NCI-H2196 treated with DMSO at 0.1 percent for 48 hours (cell line): ENCODE results near the gene LRRC57.

Experiments used
- DNase-seq: peaks from one replicate; lab custom pipeline; 2025; ENCODE audit not compliant: unreplicated experiment; lab: John Stamatoyannopoulos, UW

Gene LRRC57

DNA sequence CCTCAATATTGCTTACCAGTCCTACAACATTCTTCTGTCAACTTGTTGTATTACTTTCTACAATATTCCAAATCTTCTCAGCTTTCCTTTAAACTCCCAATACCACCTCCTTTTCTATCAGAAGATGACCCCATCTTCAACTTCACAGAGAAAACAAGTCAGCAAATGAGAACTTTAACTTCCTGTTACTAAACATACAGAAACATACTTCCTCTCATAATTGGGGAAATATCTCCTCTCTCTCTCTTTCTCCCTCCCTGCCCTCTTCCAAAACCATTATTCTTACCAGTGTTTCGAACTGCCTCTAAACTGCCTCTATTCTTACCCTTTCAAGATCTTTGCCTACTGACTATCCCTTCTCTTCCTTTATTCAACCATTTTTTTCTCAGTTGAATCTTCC lies 54.9 kb downstream of the LRRC57 start:
- no peak for DNase-seq

DNA sequence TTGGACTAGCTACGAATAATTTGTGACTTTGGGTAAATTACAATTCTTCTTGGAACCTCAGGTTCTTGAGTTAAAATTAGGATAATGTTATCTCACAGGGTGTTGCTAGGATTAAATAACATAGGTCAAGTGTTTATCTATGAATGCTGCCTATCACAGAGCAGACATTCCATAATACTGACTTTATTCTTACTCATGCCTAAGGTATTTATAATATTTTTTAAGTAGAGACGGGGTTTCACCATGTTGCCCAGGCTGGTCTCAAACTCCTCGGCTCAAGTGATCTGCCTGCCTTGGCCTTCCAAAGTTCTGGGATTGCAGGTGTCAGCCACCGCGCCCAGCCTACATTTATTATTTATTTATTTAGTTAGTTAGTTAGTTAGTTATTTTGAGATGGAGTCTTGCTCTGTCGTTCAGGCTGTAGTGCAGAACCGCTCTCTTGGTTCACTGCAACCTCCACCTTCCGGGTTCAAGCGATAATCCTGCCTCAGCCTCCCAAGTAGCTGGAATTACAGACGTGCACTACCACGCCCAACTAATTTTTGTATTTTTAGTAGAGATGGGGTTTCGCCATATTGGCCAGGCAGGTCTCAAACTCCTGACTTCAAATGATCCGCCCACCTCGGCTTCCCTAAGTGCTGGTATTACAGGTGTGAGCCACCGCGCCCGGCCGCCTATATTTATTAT lies 56.9 kb downstream of the LRRC57 start:
- DNase-seq, result no peak

DNA sequence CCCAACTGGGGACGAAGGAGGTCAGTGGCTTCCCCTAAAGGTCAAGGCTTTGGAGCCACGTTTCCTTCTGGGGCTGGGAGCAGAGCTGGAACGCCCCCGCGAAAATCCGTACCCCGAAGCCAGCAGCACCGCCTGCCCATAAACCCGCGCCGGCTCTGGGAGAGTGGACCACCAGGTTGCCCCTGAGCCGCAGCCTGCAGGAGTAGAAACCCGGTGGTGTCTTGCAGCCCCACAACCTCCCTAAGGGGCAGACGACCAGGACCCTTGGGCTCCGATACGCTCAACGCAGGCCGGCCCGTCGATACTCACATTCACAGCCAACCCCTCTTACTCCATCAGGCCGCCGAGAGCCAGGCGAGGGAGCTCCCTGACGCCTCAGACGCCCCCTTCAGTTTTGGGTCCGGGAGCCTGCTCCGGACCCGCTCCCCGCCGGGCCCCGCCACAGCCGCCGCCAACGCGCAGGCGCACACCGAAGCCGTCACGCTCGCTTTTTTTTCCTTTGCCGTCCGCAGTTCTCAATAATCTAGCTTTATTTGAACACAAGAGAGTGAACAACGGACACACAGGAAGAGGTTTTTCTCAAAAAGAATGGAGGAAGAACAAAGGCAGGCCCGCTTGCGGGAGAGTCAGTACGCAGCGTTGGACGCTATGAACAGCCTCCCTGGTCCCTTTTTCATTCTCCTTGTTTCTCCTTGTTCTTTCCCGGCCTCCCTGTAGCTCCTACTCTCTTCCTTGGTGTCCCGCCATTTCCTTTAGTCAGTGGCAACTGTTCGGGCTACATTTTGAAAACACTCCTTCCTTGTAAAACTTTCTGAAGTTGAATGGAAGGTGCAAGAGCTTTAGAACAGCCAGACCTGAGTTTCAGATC lies 57.7 kb downstream of the LRRC57 start, which contains the start of gene ZNF106:
Gene ZNF106 (minus strand): TSS at position 471 of the 868 bp plus-strand sequence. CDS start 18,852 bp downstream, outside the sequence.
- peak; percentile 45 for DNase-seq

DNA sequence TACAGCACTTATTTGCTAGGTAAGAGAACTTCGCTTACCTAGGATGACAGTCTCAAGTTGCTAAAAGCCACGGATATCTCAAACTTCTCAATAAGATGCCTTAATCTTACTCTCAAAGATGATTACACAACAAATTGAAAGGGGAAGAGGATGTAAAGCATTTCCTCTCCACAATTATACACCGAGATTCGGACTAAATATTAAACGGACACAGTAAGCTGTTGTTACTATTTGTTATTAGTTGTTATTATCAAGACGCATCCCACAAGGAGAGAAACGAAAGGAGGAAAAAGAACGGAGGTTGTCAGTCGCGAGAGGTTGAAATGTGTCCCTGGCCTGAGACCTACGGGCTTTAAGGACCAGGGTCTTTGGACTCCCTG lies 58.3 kb downstream of the LRRC57 start:
- DNase-seq, result no peak
